Erythroblast (primary cell): ENCODE results near the gene PRTFDC1.

Source experiments
- DNase-seq, 2 experiments: peaks; one replicate each; lab custom pipeline; 2025; lab: John Stamatoyannopoulos, UW
- GATA1 ChIP-seq: IDR thresholded peaks from 2 replicates; pipeline ENCODE4 v1.6.1; 2011; ENCODE audit warnings: low read depth, mild to moderate bottlenecking, control low read depth, low read length, moderate library complexity
- POLR2A ChIP-seq: IDR thresholded peaks from 2 replicates; pipeline ENCODE4 v1.6.1; 2011; ENCODE audit warnings: mild to moderate bottlenecking, low read length

Gene PRTFDC1

DNA sequence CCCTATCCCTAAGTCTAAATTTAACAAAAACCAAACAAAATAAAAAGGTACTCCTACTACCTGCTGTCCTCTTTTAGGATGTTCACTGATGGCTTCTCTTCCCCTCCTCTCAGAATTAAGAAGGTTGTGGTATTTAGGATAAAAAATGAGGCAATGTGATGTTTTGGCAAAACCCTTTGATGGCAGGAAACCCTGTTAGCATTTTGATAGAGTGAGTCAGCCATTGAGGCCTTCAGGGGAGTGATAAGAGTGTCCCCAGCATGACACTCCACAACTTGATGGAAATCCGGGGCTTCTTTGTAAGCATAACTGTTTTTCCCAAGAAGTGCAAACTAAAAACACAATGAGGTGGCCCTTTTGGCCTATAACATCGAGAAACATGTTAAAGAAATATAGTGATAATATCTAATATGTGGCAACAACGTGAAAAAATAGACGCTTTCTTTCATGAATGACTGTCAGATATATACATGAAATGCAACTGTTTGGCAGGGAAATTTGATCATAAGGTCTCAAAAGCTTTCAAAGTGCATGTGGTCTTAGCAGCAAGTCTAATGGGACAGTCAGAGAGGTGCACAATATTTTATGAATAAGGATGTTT is 55.0 kb downstream of the PRTFDC1 start:
- TF ChIP-seq POLR2A = no peak
- TF ChIP-seq GATA1 = no peak
- DNase-seq = peak; percentile 54 to 79

- TF ChIP-seq GATA1 = no peak
- TF ChIP-seq POLR2A = no peak
- DNase-seq = no peak
Observed at GRCh38 chr10:24894728-24895127, 57.7 kb downstream of the PRTFDC1 start.

GRCh38 chr10:24894309-24894708 is 58.1 kb downstream of the PRTFDC1 start:
- TF ChIP-seq POLR2A (no peak), GATA1 (no peak)
- DNase-seq = no peak

- DNase-seq = no peak
- no peak for TF ChIP-seq POLR2A
- TF ChIP-seq GATA1 = no peak
Observed at GRCh38 chr10:24893127-24893526, 59.3 kb downstream of the PRTFDC1 start.

GRCh38 chr10:24891823-24892222 is 60.6 kb downstream of the PRTFDC1 start:
- TF ChIP-seq POLR2A (no peak), GATA1 (no peak)
- no peak for DNase-seq

DNA sequence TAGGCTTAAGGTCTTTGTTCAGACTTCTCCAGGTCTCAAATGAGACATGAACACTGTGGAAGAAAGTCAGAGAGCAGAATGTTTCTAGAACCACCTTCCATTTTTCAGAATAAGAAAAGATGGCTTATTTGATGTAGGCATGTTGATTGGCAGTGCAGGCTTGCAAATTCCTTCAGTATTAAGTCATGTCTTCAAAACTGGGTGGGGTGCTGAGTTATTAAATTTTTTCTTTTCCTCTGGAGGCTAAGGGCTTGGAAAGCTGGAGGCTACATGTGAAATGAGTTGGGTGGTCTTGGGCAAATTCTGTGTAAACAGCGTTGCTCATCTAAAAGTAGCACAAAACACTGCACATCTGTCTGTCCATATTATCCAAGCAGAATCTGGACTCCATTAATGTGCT is 62.8 kb downstream of the PRTFDC1 start:
- DNase-seq = no peak
- no peak for TF ChIP-seq POLR2A
- no peak for TF ChIP-seq GATA1

- TF ChIP-seq GATA1 (no peak), POLR2A (no peak)
- DNase-seq = no peak
Observed at GRCh38 chr10:24887855-24888231, 64.6 kb downstream of the PRTFDC1 start.

- no peak for DNase-seq
- TF ChIP-seq GATA1 (no peak), POLR2A (no peak)
Observed at GRCh38 chr10:24886290-24886680, 66.1 kb downstream of the PRTFDC1 start.

DNA sequence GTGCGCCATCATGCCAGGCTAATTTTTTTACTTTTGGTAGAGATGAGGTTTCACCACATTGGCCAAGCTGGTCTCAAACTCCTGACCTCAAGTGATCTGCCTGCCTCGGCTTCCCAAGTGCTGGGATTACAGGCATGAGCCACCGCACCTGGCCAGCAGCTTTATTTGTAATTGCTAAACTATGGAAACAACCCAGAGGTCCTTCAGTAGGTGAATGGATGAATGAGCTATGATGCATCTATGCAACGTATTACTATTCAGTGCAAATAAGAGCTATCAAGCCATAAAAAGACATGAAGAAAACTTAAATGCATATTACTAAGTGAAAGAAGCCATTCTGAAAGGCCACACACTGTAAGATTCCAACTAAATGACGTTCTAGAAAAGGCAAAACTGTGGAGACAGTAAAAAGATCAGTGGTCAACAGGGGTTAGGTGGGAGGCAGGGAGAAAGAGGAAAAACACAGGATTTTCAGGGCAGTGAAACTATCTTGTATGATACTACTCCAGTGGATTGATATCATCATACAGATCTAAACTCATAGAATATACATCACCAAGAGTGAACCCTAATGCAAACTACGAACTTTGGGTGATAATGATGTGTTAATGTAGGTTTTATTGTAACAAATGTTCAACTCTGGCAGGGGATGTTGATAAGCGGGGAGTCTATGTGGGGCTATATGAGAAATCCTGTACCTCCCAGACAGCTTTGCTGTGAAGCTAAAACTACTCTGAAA is 66.7 kb downstream of the PRTFDC1 start:
- TF ChIP-seq POLR2A = no peak
- no peak for TF ChIP-seq GATA1
- no peak for DNase-seq

DNA sequence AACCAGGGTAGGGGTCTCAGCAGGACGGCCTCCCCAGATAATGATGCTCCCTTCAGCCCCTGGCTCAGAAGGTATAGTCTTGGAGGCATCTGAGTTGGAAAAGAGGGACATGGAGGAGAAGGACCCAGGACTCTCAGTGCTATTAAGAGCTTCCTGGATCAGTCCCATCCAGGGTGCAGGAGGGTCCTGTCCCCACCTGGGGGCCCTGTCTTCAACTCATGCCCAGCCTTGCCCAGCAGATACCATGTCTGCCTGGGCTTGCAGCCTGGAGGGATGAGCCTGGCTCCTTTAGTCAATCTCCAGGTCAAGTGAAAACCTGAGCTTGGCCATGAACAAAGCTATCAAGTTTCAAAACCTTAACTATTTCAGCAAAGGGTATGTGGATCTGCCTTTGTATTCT is 67.6 kb downstream of the PRTFDC1 start:
- peak in 1 of 2 experiments; percentile 5 for DNase-seq
- no peak for TF ChIP-seq GATA1
- TF ChIP-seq POLR2A = no peak

GRCh38 chr10:24884316-24884715 is 68.1 kb downstream of the PRTFDC1 start:
- DNase-seq = no peak
- TF ChIP-seq POLR2A (no peak), GATA1 (no peak)

DNA sequence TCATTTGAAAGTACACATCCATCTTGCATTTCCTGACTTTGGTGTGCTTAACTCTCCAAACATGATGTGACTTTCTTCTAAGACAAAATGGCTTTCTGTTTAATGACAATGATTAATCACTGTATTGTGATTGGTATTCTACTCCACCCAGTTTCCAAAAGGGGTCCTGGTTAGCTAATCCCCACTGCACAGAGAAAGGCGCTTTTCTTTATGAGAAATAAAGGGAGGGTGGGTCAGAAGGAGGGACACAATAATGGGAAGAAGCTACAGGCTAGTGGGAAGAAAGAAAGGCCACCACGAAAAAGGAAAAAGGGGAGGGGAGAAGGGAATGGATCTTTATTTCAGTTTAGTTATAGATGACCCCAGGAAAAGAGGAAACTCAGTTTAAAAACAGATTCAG is 69.2 kb downstream of the PRTFDC1 start:
- no peak for TF ChIP-seq GATA1
- DNase-seq = no peak

- TF ChIP-seq POLR2A (no peak), GATA1 (no peak)
- DNase-seq = no peak
Observed at GRCh38 chr10:24882047-24882698, 70.2 kb downstream of the PRTFDC1 start.

DNA sequence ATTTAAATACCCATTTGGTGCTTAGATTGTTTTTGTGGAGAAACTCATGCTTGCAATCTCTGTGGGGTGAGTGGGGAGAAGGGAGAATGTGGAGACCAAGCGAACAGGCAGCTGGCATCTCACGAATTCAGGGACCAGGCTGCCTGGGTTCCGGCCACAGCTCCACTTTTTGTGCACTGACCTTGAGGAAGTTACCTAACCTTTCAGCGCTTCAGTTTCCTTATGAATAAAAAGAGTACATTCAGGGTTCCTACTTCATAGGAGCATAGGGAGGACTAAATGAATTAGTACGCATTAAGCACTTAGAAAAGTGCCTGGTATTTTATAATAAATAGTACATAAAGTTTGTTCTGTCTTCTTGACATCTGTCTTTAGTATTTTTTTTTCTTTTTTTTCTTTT is 72.5 kb downstream of the PRTFDC1 start:
- DNase-seq = no peak
- TF ChIP-seq GATA1 = no peak
- TF ChIP-seq POLR2A = no peak

GRCh38 chr10:24874133-24874532 is 78.3 kb downstream of the PRTFDC1 start:
- TF ChIP-seq POLR2A = no peak
- no peak for TF ChIP-seq GATA1
- DNase-seq = no peak
